SK-N-SH (cell line): ENCODE results near the gene GPR146. TPM values are rescaled to one million over a fixed set of nuclear protein-coding genes. Genes with fewer than 3 reads are reported as not detected.

Experiments used
- CTCF ChIA-PET: fragments of 300-600, 350-600 bp; formaldehyde crosslinking; extraction: SDS; loops from one replicate; lab custom pipeline; 2021; lab: Yijun Ruan, JAX
- POLR2A ChIA-PET: fragments of 350-600 bp; sonication (Branson Sonifier 250); formaldehyde crosslinking; extraction: SDS; loops from one replicate; lab custom pipeline; 2020; ENCODE audit warnings: antibody characterized with exemption, inconsistent platforms; lab: Yijun Ruan, JAX
- DNase-seq: peaks from one replicate; pipeline ENCODE4 v3.0.0; 2012
- H2AFZ ChIP-seq: fragments of 200-600 bp; sonication (generic); 2 replicates; pipeline ENCODE4 v1.8.1; 2016; ENCODE audit warnings: antibody characterized with exemption, mild to moderate bottlenecking, low read depth
- H3F3A ChIP-seq: fragments of 200-600 bp; sonication (generic); replicated peaks from 2 replicates; pipeline ENCODE3; 2016; ENCODE audit warnings: antibody characterized with exemption, mild to moderate bottlenecking; ENCODE audit not compliant: insufficient read depth
- H3K27ac ChIP-seq, 2 experiments: fragments of 200-500 bp in 1 of 2; fragments of 200-600 bp in 1 of 2; sonication (Bioruptor generic) in 1 of 2; sonication (generic), shearing (Covaris generic) in 1 of 2; 2 replicates each; pipeline versions ENCODE4 v1.5.1 to v1.6.1; 2014 to 2016; ENCODE audit warnings: low read depth in 2 of 2, inconsistent platforms in 1 of 2, low read length in 1 of 2, mild to moderate bottlenecking in 1 of 2, mixed read lengths in 1 of 2
- H3K27me3 ChIP-seq: fragments of 200-600 bp; sonication (generic), shearing (Covaris generic); 2 replicates; pipeline ENCODE4 v1.6.1; 2016; ENCODE audit warnings: mixed run types; ENCODE audit not compliant: insufficient read depth
- H3K36me3 ChIP-seq, 2 experiments: fragments of 200-500 bp in 1 of 2; fragments of 200-600 bp in 1 of 2; sonication (Bioruptor generic) in 1 of 2; sonication (generic) in 1 of 2; replicated peaks in 1 of 2; 2 replicates each; pipeline versions ENCODE3 to v1.5.1; 2014 to 2016; ENCODE audit warnings: low read length in 1 of 2, mild to moderate bottlenecking in 1 of 2; ENCODE audit not compliant: insufficient read depth in 2 of 2, control insufficient read depth in 1 of 2
- H3K4me1 ChIP-seq, 2 experiments: fragments of 200-500 bp in 1 of 2; fragments of 200-600 bp in 1 of 2; sonication (Bioruptor generic) in 1 of 2; sonication (generic), shearing (Covaris generic) in 1 of 2; 2 replicates each; pipeline versions ENCODE4 v1.5.1 to v1.6.1; 2014 to 2016; ENCODE audit warnings: low read depth in 1 of 2, low read length in 1 of 2, mixed run types in 1 of 2; ENCODE audit not compliant: insufficient read depth in 2 of 2, control insufficient read depth in 1 of 2
- H3K4me2 ChIP-seq: fragments of 200-600 bp; sonication (generic), shearing (Covaris generic); 2 replicates; pipeline ENCODE4 v1.6.1; 2017; ENCODE audit warnings: mixed run types
- H3K4me3 ChIP-seq, 2 experiments: fragments of 200-500 bp in 1 of 2; fragments of 200-600 bp in 1 of 2; sonication (Bioruptor generic) in 1 of 2; sonication (generic), shearing (Covaris generic) in 1 of 2; 2 replicates each; pipeline versions ENCODE4 v1.5.1 to v1.8.1; 2014 to 2016; ENCODE audit warnings: low read depth in 2 of 2, inconsistent platforms in 1 of 2, low read length in 1 of 2, mild to moderate bottlenecking in 1 of 2, mixed read lengths in 1 of 2, moderate library complexity in 1 of 2
- H3K79me2 ChIP-seq: fragments of 200-600 bp; sonication (generic); 2 replicates; pipeline ENCODE4 v1.8.1; 2017; ENCODE audit warnings: mild to moderate bottlenecking; ENCODE audit not compliant: insufficient read depth
- H3K9ac ChIP-seq: fragments of 200-600 bp; sonication (generic); 2 replicates; pipeline ENCODE4 v1.6.1; 2017; ENCODE audit warnings: mixed run types
- H3K9me2 ChIP-seq: fragments of 200-600 bp; sonication (generic); 2 replicates; pipeline ENCODE4 v1.6.1; 2017; ENCODE audit warnings: mixed run types
- H3K9me3 ChIP-seq: fragments of 200-600 bp; sonication (generic); 2 replicates; pipeline ENCODE4 v1.6.1; 2017; ENCODE audit warnings: mixed run types, mild to moderate bottlenecking, moderate library complexity
- H4K20me1 ChIP-seq: fragments of 200-600 bp; sonication (generic); 2 replicates; pipeline ENCODE4 v1.6.1; 2017; ENCODE audit warnings: mild to moderate bottlenecking, mixed run types; ENCODE audit not compliant: insufficient read depth
- CHD2 ChIP-seq: fragments of 150-350 bp; IDR thresholded peaks from 2 replicates; pipeline ENCODE4 v1.6.1; 2018; ENCODE audit warnings: low read length; ENCODE audit not compliant: partially characterized antibody
- CTCF ChIP-seq: fragments of 200-600 bp; sonication (generic); IDR thresholded peaks from 2 replicates; pipeline ENCODE4 v1.6.1; 2017; ENCODE audit warnings: antibody characterized with exemption, mild to moderate bottlenecking, moderate library complexity
- ELF1 ChIP-seq: IDR thresholded peaks from 2 replicates; pipeline ENCODE4 v1.4.0; 2012
- EZH2phosphoT487 ChIP-seq: fragments of 200-600 bp; sonication (generic); IDR thresholded peaks from 2 replicates; pipeline ENCODE4 v1.6.1; 2017; ENCODE audit warnings: low read depth, mixed run types, mild to moderate bottlenecking, antibody characterized with exemption, moderate library complexity, borderline replicate concordance
- FOXJ3 ChIP-seq: sonication (generic); formaldehyde crosslinking; IDR thresholded peaks from 2 replicates; pipeline ENCODE4 v1.5.1; 2020; ENCODE audit warnings: mild to moderate bottlenecking, missing genetic modification reagents
- JUND ChIP-seq: IDR thresholded peaks from 2 replicates; pipeline ENCODE4 v1.4.0; 2012
- MEF2A ChIP-seq: IDR thresholded peaks from 2 replicates; pipeline ENCODE4 v1.4.0; 2012; ENCODE audit warnings: low read depth, borderline replicate concordance
- MXI1 ChIP-seq: IDR thresholded peaks from 2 replicates; pipeline ENCODE4 v1.6.1; 2012; ENCODE audit warnings: mild to moderate bottlenecking, low read depth, low read length, improper control_type of control experiment
- NFIC ChIP-seq: IDR thresholded peaks from 2 replicates; pipeline ENCODE4 v1.4.0; 2012; ENCODE audit warnings: borderline replicate concordance
- PBX3 ChIP-seq: IDR thresholded peaks from 2 replicates; pipeline ENCODE4; 2012
- POLR2AphosphoS5 ChIP-seq: IDR thresholded peaks from 2 replicates; pipeline ENCODE4 v1.6.1; 2012; ENCODE audit warnings: low read depth, low read length
- REST ChIP-seq: IDR thresholded peaks from 2 replicates; pipeline ENCODE4 v1.6.1; 2012; ENCODE audit warnings: mild to moderate bottlenecking, low read depth, low read length, moderate library complexity
- SIN3A ChIP-seq: IDR thresholded peaks from 2 replicates; pipeline ENCODE4 v1.6.1; 2012; ENCODE audit warnings: low read depth, mild to moderate bottlenecking, low read length, moderate library complexity, borderline replicate concordance
- SMC3 ChIP-seq: IDR thresholded peaks from 2 replicates; pipeline ENCODE4 v1.6.1; 2012; ENCODE audit warnings: low read depth, low read length, improper control_type of control experiment
- TCF12 ChIP-seq: IDR thresholded peaks from 2 replicates; pipeline ENCODE4 v1.4.0; 2012
- TEAD4 ChIP-seq: IDR thresholded peaks from 2 replicates; pipeline ENCODE4 v1.4.0; 2012; ENCODE audit warnings: mild to moderate bottlenecking, borderline replicate concordance; ENCODE audit not compliant: insufficient read depth
- USF2 ChIP-seq: fragments of 150-350 bp; IDR thresholded peaks from 2 replicates; pipeline ENCODE4 v1.6.1; 2017; ENCODE audit warnings: antibody characterized with exemption, low read length, low read depth, borderline replicate concordance
- YY1 ChIP-seq: IDR thresholded peaks from 2 replicates; pipeline ENCODE4 v1.4.0; 2012; ENCODE audit warnings: low read depth, mild to moderate bottlenecking
- ZBTB33 ChIP-seq: IDR thresholded peaks from 2 replicates; pipeline ENCODE4 v1.4.0; 2012; ENCODE audit warnings: low read depth, borderline replicate concordance
- WGBS: methylation state at CpG from one replicate; pipeline ENCODE4 v1.1.6; 2017; ENCODE audit warnings: low lambda C conversion rate; 5-methylcytosine and 5-hydroxymethylcytosine counted together
- polyA plus RNA-seq, 3 experiments: library from polyadenylated mRNA; depleted of rRNA; stranded (reverse); fragments of >200 nt; gene quantifications; 2 replicates each; pipeline ENCODE4 v1.2.3, GENCODE V29; 2012

The GPR146 gene
- polyA plus RNA-seq, 1 of the 3 experiments (the other 2 are of a cell fraction), result 1.4 TPM

GRCh38 chr7:1087952-1088920, 43.9 kb downstream of the GPR146 start, which contains the start of gene GPER1 (continued):
- TF ChIP-seq USF2, result no peak
- TF ChIP-seq PBX3, result peak; percentile 7; the same call in 1 of the 2 replicates
- TF ChIP-seq TEAD4, result no peak
- no peak for TF ChIP-seq CHD2
- peak; percentile 25; the same call in 1 of the 2 replicates for TF ChIP-seq SMC3
- TF ChIP-seq MXI1, result no peak; the same call in none of the 2 replicates
- no peak for TF ChIP-seq EZH2phosphoT487
- no peak for TF ChIP-seq FOXJ3 (CRISPR knock-in tag)
- no peak for TF ChIP-seq YY1
- TF ChIP-seq MEF2A, result no peak
- TF ChIP-seq POLR2AphosphoS5, result peak; percentile 73
- peak; percentile 13; the same call in 1 of the 2 replicates for TF ChIP-seq TCF12
- peak; percentile 79; the same call in 1 of the 2 replicates for TF ChIP-seq NFIC
- TF ChIP-seq ELF1, result no peak

- Histone ChIP-seq H3K4me1 (peaks cover 25 to 33% of the 10 kb centered on the region in 2 experiments), H3K4me2 (no peak overlapping the region), H3K79me2 (peaks cover 22% of the 10 kb centered on the region; the same call in 1 of the 2 replicates), H3K9me3 (no peaks in the 10 kb centered on the region), H3K9ac (no peak overlapping the region), H3K9me2 (no peaks in the 10 kb centered on the region), H4K20me1 (peaks cover under 1% of the 10 kb centered on the region), H3K27me3 (no peaks in the 10 kb centered on the region), H3K27ac (no peak overlapping the region), H2AFZ (no peak overlapping the region), H3K36me3 (peaks cover 0 to 23% of the 10 kb centered on the region in 2 experiments), H3K4me3 (no peak overlapping the region), H3F3A (peaks cover 22% of the 10 kb centered on the region)
- ChIA-PET CTCF (interaction anchor here (0.9 to 8.0 kb wide), 5 partner anchors 11 to 96 kb away, joined by 3 to 114 read pairs (median 4); a partner anchor contains a TSS), POLR2A (no interaction called here)
- 89% methylated on average over 10 of the region's 21 CpGs for WGBS
- TF ChIP-seq ZBTB33 (no peak), POLR2AphosphoS5 (no peak), SMC3 (no peak), NFIC (no peak), EZH2phosphoT487 (no peak), REST (no peak), SIN3A (no peak), CTCF (no peak), JUND (no peak)
- no peak for DNase-seq
Measured at GRCh38 chr7:1090236-1090635, 45.9 kb downstream of the GPR146 start.
